H9 (cell line): Measurements from ENCODE around the gene FBN2. TPM values are rescaled to one million over a fixed set of nuclear protein-coding genes. Genes with fewer than 3 reads are reported as not detected.

Experiments used
- DNase-seq: peaks from one replicate; pipeline ENCODE4 v3.0.0-alpha.2; 2017
- H2AFZ ChIP-seq: one replicate; pipeline ENCODE4 v1.6.1; 2013; ENCODE audit warnings: mild to moderate bottlenecking, low read length, control low read depth, moderate library complexity
- H2AK5ac ChIP-seq: 2 replicates; pipeline ENCODE4 v1.6.1; 2013; ENCODE audit warnings: low read length, control low read depth, mixed read lengths; ENCODE audit not compliant: insufficient read length
- H2BK120ac ChIP-seq: one replicate; pipeline ENCODE4 v1.6.1; 2013; ENCODE audit warnings: low read depth, mild to moderate bottlenecking, low read length, control low read depth, inconsistent platforms; ENCODE audit not compliant: poor library complexity, severe bottlenecking
- H2BK12ac ChIP-seq: 2 replicates; pipeline ENCODE4 v1.6.1; 2013; ENCODE audit warnings: low read length, control low read depth, mixed read lengths, low read depth; ENCODE audit not compliant: insufficient read length
- H2BK15ac ChIP-seq: 2 replicates; pipeline ENCODE4 v1.6.1; 2013; ENCODE audit warnings: low read depth, low read length, control low read depth
- H2BK20ac ChIP-seq: one replicate; pipeline ENCODE4 v1.6.1; 2013; ENCODE audit warnings: low read depth, mild to moderate bottlenecking, low read length, control low read depth, inconsistent platforms; ENCODE audit not compliant: poor library complexity, severe bottlenecking
- H2BK5ac ChIP-seq: 2 replicates; pipeline ENCODE4 v1.6.1; 2013; ENCODE audit warnings: low read length, control low read depth, mixed read lengths; ENCODE audit not compliant: insufficient read length
- H3K14ac ChIP-seq: 2 replicates; pipeline ENCODE4 v1.6.1; 2013; ENCODE audit warnings: low read length, control low read depth; ENCODE audit not compliant: insufficient read depth
- H3K18ac ChIP-seq: 2 replicates; pipeline ENCODE4 v1.6.1; 2013; ENCODE audit warnings: low read depth, mild to moderate bottlenecking, mixed read lengths, low read length, control low read depth; ENCODE audit not compliant: insufficient read length
- H3K23ac ChIP-seq: 2 replicates; pipeline ENCODE4 v1.6.1; 2013; ENCODE audit warnings: low read length, control low read depth, mixed read lengths, low read depth; ENCODE audit not compliant: insufficient read length
- H3K23me2 ChIP-seq: 2 replicates; pipeline ENCODE4 v1.6.1; 2013; ENCODE audit warnings: low read depth, mild to moderate bottlenecking, mixed read lengths, low read length, control low read depth; ENCODE audit not compliant: insufficient read length, poor library complexity, severe bottlenecking
- H3K27ac ChIP-seq: 2 replicates; pipeline ENCODE4 v1.5.1; 2013; ENCODE audit warnings: low read length, control low read depth, mixed read lengths, low read depth; ENCODE audit not compliant: insufficient read length
- H3K27me3 ChIP-seq: 2 replicates; pipeline ENCODE4 v1.6.1; 2013; ENCODE audit warnings: low read length, control low read depth, inconsistent platforms; ENCODE audit not compliant: insufficient read depth
- H3K4ac ChIP-seq: 2 replicates; pipeline ENCODE4 v1.6.1; 2013; ENCODE audit warnings: low read depth, mild to moderate bottlenecking, control low read depth, inconsistent platforms, low read length, moderate library complexity
- H3K4me1 ChIP-seq: 2 replicates; pipeline ENCODE4 v1.6.1; 2013; ENCODE audit warnings: low read length, control low read depth, inconsistent platforms; ENCODE audit not compliant: insufficient read depth
- H3K4me2 ChIP-seq: 2 replicates; pipeline ENCODE4 v1.6.1; 2013; ENCODE audit warnings: low read length, control low read depth, mixed read lengths; ENCODE audit not compliant: insufficient read length, insufficient read depth
- H3K56ac ChIP-seq: 2 replicates; pipeline ENCODE4 v1.6.1; 2013; ENCODE audit warnings: low read depth, mild to moderate bottlenecking, mixed read lengths, low read length, control low read depth; ENCODE audit not compliant: insufficient read length
- H3K79me1 ChIP-seq: 2 replicates; pipeline ENCODE4 v1.6.1; 2013; ENCODE audit warnings: low read depth, mild to moderate bottlenecking, moderate library complexity, low read length, control low read depth, inconsistent platforms; ENCODE audit not compliant: insufficient read depth, poor library complexity, severe bottlenecking
- H3K79me2 ChIP-seq: 2 replicates; pipeline ENCODE4 v1.6.1; 2013; ENCODE audit warnings: low read length, control low read depth, inconsistent platforms; ENCODE audit not compliant: insufficient read depth
- H3K9ac ChIP-seq: 2 replicates; pipeline ENCODE4 v1.6.1; 2013; ENCODE audit warnings: low read length, control low read depth, mixed read lengths; ENCODE audit not compliant: insufficient read length; ENCODE audit errors: extremely low read depth
- H3K9me3 ChIP-seq: one replicate; pipeline ENCODE4 v1.6.1; 2013; ENCODE audit warnings: low read depth, low read length, inconsistent platforms; ENCODE audit not compliant: control insufficient read depth
- H3T11ph ChIP-seq: one replicate; pipeline ENCODE4 v1.6.1; 2013; ENCODE audit warnings: mild to moderate bottlenecking, low read length, control low read depth, inconsistent platforms
- H4K20me1 ChIP-seq: one replicate; pipeline ENCODE4 v1.6.1; 2013; ENCODE audit not compliant: control insufficient read depth, insufficient read length, insufficient read depth
- H4K5ac ChIP-seq: 2 replicates; pipeline ENCODE4 v1.6.1; 2013; ENCODE audit warnings: low read depth, mild to moderate bottlenecking, mixed read lengths, low read length, control low read depth; ENCODE audit not compliant: insufficient read length
- H4K8ac ChIP-seq: replicated peaks from 2 replicates; pipeline ENCODE4 v1.6.1; 2013; ENCODE audit warnings: low read length, control low read depth, mixed read lengths, low read depth; ENCODE audit not compliant: insufficient read length
- H4K91ac ChIP-seq: 2 replicates; pipeline ENCODE4 v1.6.1; 2013; ENCODE audit warnings: low read depth, mild to moderate bottlenecking, moderate library complexity, mixed read lengths, low read length, control low read depth; ENCODE audit not compliant: insufficient read length
- H3K27ac Mint-ChIP-seq, 3 experiments: 2 replicates in 2 of 3; 3 replicates in 1 of 3; pipeline ENCODE4 v1.8.0; 2020 to 2021; ENCODE audit warnings: mixed read lengths in 3 of 3, mild to moderate bottlenecking in 1 of 3, moderate library complexity in 1 of 3
- H3K27me3 Mint-ChIP-seq: 2 replicates; pipeline ENCODE4 v1.8.0; 2021; ENCODE audit warnings: low read depth, mild to moderate bottlenecking, moderate library complexity, mixed read lengths
- H3K36me3 Mint-ChIP-seq, 3 experiments: 2 replicates in 2 of 3; 3 replicates in 1 of 3; pipeline ENCODE4 v1.8.0; 2020 to 2021; ENCODE audit warnings: low read depth in 3 of 3, mixed read lengths in 3 of 3; ENCODE audit not compliant: insufficient read depth in 1 of 3
- H3K4me1 Mint-ChIP-seq, 2 experiments: 2 replicates each; pipeline ENCODE4 v1.8.0; 2020; ENCODE audit warnings: mixed read lengths in 2 of 2
- H3K4me3 Mint-ChIP-seq, 2 experiments: 2 replicates in 1 of 2; 3 replicates in 1 of 2; pipeline ENCODE4 v1.8.0; 2020 to 2021; ENCODE audit warnings: mild to moderate bottlenecking in 2 of 2, mixed read lengths in 2 of 2, moderate library complexity in 1 of 2
- H3K9me3 Mint-ChIP-seq, 2 experiments: 2 replicates in 1 of 2; 3 replicates in 1 of 2; pipeline ENCODE4 v1.8.0; 2020; ENCODE audit warnings: mild to moderate bottlenecking in 2 of 2, mixed read lengths in 2 of 2, moderate library complexity in 1 of 2
- CTCF ChIP-seq: fragments of 200-600 bp; sonication (generic); conservative IDR thresholded peaks from 3 replicates; pipeline ENCODE4 v1.8.0; 2021; ENCODE audit warnings: antibody characterized with exemption, mild to moderate bottlenecking
- total RNA-seq: library from RNA; stranded (reverse); gene quantifications from 2 replicates; pipeline ENCODE4 v1.2.1, GENCODE V29; 2021

The FBN2 gene
- total RNA-seq, 1 experiment from 2014 or later = 8.3 TPM

GRCh38 chr5:128434993-128435392 is 103.1 kb downstream of the FBN2 start:
- no peak overlapping the region for H4K91ac ChIP-seq
- H4K5ac ChIP-seq = no peak overlapping the region
- Mint-ChIP-seq H3K27ac (no peak overlapping the region), H3K36me3 (no peaks in the 10 kb centered on the region), H3K9me3 (no peaks in the 10 kb centered on the region), H3K4me1 (peaks cover 0 to 2% of the 10 kb centered on the region in 2 experiments; a peak in 1 of 4 replicates), H3K4me3 (no peak overlapping the region), H3K27me3 (no peaks in the 10 kb centered on the region)
- no peak overlapping the region for H3K18ac ChIP-seq
- no peaks in the 10 kb centered on the region for H4K20me1 ChIP-seq
- H3K14ac ChIP-seq = no peak overlapping the region
- H3K79me2 ChIP-seq = no peaks in the 10 kb centered on the region
- no peaks in the 10 kb centered on the region for H3K4me1 ChIP-seq
- H3K4ac ChIP-seq = no peak overlapping the region
- H3K9me3 ChIP-seq = no peaks in the 10 kb centered on the region
- H3K9ac ChIP-seq = no peak overlapping the region
- H3K27me3 ChIP-seq = no peaks in the 10 kb centered on the region
- no peak overlapping the region for H4K8ac ChIP-seq
- H2BK12ac ChIP-seq = no peak overlapping the region
- H2BK120ac ChIP-seq = no peak overlapping the region
- H3K27ac ChIP-seq = no peak overlapping the region
- DNase-seq = no peak
- H2AK5ac ChIP-seq = no peak overlapping the region
- H2BK15ac ChIP-seq = no peak overlapping the region
- H2AFZ ChIP-seq = no peak overlapping the region
- H3K4me2 ChIP-seq = no peak overlapping the region
- H3K23ac ChIP-seq = no peak overlapping the region
- H3T11ph ChIP-seq = no peak overlapping the region
- H3K23me2 ChIP-seq = no peaks in the 10 kb centered on the region
- H3K56ac ChIP-seq = no peak overlapping the region
- no peak overlapping the region for H2BK20ac ChIP-seq
- H3K79me1 ChIP-seq = no peaks in the 10 kb centered on the region
- no peak for TF ChIP-seq CTCF
- H2BK5ac ChIP-seq = no peak overlapping the region
